PC-9 (cell line): Measurements from ENCODE around the gene NEK9. TPM values are rescaled to one million over a fixed set of nuclear protein-coding genes. Genes with fewer than 3 reads are reported as not detected.
"Not testable (repeated sequence)": the region's sequence is repeated elsewhere in the genome, so short reads cannot be mapped to it uniquely, and the experiment has no call there.

Experiments used
- BruUV-seq: library from RNA; stranded (reverse); fragments of 400-500 nt; replicated peaks from 2 replicates; lab custom pipeline; 2021; lab: Mats Ljungman, UMichigan
- CTCF ChIA-PET: fragments of 300-600 bp; sonication (Branson Sonifier 250); formaldehyde crosslinking; loops from one replicate; lab custom pipeline; 2022; ENCODE audit warnings: antibody characterized with exemption; lab: Charles Lee
- POLR2A ChIA-PET: fragments of 300-600 bp; sonication (Branson Sonifier 250); formaldehyde crosslinking; loops from one replicate; lab custom pipeline; 2022; ENCODE audit warnings: antibody characterized with exemption; ENCODE audit not compliant: unreplicated experiment; lab: Charles Lee
- DNase-seq, 2 experiments: peaks; one replicate each; pipeline versions ENCODE4 v3.0.0 to v3.0.0-alpha.2; 2015 to 2022; ENCODE audit warnings: mixed read lengths in 1 of 2
- H2AFZ ChIP-seq: fragments of 200-600 bp; sonication (generic); 2 replicates; pipeline ENCODE4 v1.8.1; 2017; ENCODE audit warnings: antibody characterized with exemption
- H3F3A ChIP-seq: fragments of 200-600 bp; sonication (generic); 2 replicates; pipeline ENCODE4 v1.8.1; 2017; ENCODE audit warnings: antibody characterized with exemption, mild to moderate bottlenecking, low read depth; ENCODE audit not compliant: insufficient read depth
- H3K27ac ChIP-seq: fragments of 200-600 bp; sonication (generic); 2 replicates; pipeline ENCODE4 v1.6.1; 2016; ENCODE audit warnings: mixed run types
- H3K27me3 ChIP-seq: fragments of 200-600 bp; sonication (generic); 2 replicates; pipeline ENCODE4 v1.6.1; 2016; ENCODE audit warnings: low read depth, mixed run types; ENCODE audit not compliant: insufficient read depth
- H3K36me3 ChIP-seq: fragments of 200-600 bp; sonication (generic); 2 replicates; pipeline ENCODE4 v1.6.1; 2016; ENCODE audit warnings: low read depth, mixed run types
- H3K4me1 ChIP-seq: fragments of 200-600 bp; sonication (generic); replicated peaks from 2 replicates; pipeline ENCODE4 v1.6.1; 2016; ENCODE audit warnings: mixed run types; ENCODE audit not compliant: insufficient read depth
- H3K4me2 ChIP-seq: fragments of 200-600 bp; sonication (generic); 2 replicates; pipeline ENCODE4 v1.6.1; 2017; ENCODE audit warnings: mixed run types
- H3K4me3 ChIP-seq: fragments of 200-600 bp; sonication (generic); 2 replicates; pipeline ENCODE4 v1.6.1; 2016; ENCODE audit warnings: mixed run types
- H3K79me2 ChIP-seq: fragments of 200-600 bp; sonication (generic); 2 replicates; pipeline ENCODE4 v1.6.1; 2017; ENCODE audit warnings: low read depth, mixed run types
- H3K9me2 ChIP-seq: fragments of 200-600 bp; sonication (generic); 2 replicates; pipeline ENCODE4 v1.8.1; 2017; ENCODE audit warnings: mild to moderate bottlenecking; ENCODE audit not compliant: insufficient read depth
- H3K9me3 ChIP-seq: fragments of 200-600 bp; sonication (generic); 2 replicates; pipeline ENCODE4 v1.8.1; 2016; ENCODE audit warnings: low read depth; ENCODE audit not compliant: insufficient read depth
- H4K20me1 ChIP-seq: fragments of 200-600 bp; sonication (generic); 2 replicates; pipeline ENCODE4 v1.8.1; 2017; ENCODE audit not compliant: insufficient read depth
- EZH2 ChIP-seq: fragments of 200-600 bp; sonication (generic); IDR thresholded peaks from 2 replicates; pipeline ENCODE4 v1.8.0; 2017; ENCODE audit warnings: antibody characterized with exemption, low read depth
- intact Hi-C: fragments of 100-400 bp; cut with micrococcal nuclease; formaldehyde crosslinking; loops from one replicate; pipeline ENCODE4 v1.10.0; 2022; ENCODE audit not compliant: unreplicated experiment
- total RNA-seq: library from RNA; stranded (reverse); gene quantifications from 2 replicates; pipeline ENCODE4 v1.2.3, GENCODE V29; 2021
- TF ChIP-seq, protein P1 (sequence below): fragments of 200-600 bp; sonication (generic); conservative IDR thresholded peaks from 2 replicates; pipeline ENCODE4 v1.6.1; 2017; ENCODE audit warnings: mixed run types, antibody characterized with exemption, mild to moderate bottlenecking, moderate library complexity

The NEK9 gene
- total RNA-seq, 1 experiment from 2014 or later, result 170 TPM

DNA sequence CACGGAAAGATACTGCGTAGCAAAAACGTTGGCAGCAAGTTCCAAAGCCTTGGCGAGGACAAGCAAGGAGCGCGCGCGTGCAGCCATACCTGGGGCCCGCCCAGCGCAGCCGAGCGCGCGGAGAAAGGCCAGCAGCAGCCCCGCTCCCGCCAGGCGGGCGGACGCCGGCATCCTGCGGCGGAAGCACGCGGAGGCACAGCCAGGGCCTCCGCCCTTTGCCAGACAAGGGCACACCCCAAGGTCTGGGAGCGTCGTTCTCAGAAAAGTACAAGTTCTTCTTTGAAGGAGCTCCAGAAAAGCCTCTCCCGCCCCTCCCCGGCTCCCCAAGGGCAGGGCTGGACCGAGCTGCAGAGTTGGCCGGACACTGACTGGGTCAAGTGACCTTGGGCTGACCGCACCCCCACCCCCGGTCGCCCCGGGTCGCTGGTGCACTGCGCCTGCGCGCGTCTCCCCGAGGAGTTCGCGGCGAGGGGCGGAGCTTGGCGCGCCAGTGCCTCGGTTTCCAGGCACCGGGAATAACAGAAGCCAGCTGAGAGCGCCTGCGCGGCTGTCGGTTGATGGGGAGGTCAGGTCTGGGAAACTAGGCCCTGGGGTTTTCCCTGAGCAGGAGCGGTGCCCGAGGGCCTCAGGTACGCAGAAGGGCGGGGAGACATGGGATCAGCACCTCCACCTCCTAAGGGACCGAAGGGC, 57.6 kb downstream of the NEK9 start, which contains the start of gene ZC2HC1C:
TSS of gene ZC2HC1C (plus strand) at position 521 of the 690 bp plus-strand sequence. CDS start 933 bp downstream, outside the sequence.
- Histone ChIP-seq H3K27me3 (no peaks in the 10 kb centered on the region), H3K27ac (peak within 1 kb of the TSS; percentile 79), H2AFZ (peak within 1 kb of the TSS; percentile 83), H3K36me3 (no peaks in the 10 kb centered on the region), H3K9me2 (no peaks in the 10 kb centered on the region), H3K79me2 (peaks cover 24% of the 10 kb centered on the region), H3K4me1 (peaks cover 31% of the 10 kb centered on the region), H3K4me3 (peak within 1 kb of the TSS; percentile 71), H3K4me2 (peak within 1 kb of the TSS; percentile 94), H3F3A (peaks cover 47% of the 10 kb centered on the region), H3K9me3 (no peaks in the 10 kb centered on the region), H4K20me1 (no peaks in the 10 kb centered on the region)
- no peak for TF ChIP-seq EZH2
- TF ChIP-seq, protein P1, sequence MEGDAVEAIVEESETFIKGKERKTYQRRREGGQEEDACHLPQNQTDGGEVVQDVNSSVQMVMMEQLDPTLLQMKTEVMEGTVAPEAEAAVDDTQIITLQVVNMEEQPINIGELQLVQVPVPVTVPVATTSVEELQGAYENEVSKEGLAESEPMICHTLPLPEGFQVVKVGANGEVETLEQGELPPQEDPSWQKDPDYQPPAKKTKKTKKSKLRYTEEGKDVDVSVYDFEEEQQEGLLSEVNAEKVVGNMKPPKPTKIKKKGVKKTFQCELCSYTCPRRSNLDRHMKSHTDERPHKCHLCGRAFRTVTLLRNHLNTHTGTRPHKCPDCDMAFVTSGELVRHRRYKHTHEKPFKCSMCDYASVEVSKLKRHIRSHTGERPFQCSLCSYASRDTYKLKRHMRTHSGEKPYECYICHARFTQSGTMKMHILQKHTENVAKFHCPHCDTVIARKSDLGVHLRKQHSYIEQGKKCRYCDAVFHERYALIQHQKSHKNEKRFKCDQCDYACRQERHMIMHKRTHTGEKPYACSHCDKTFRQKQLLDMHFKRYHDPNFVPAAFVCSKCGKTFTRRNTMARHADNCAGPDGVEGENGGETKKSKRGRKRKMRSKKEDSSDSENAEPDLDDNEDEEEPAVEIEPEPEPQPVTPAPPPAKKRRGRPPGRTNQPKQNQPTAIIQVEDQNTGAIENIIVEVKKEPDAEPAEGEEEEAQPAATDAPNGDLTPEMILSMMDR, result no peak
- no TSS peak for BruUV-seq
- intact Hi-C loops, result loop anchor here (1.0 to 2.0 kb wide), 4 partner anchors 18 to 128 kb away; partner anchors contain the start of genes EIF2B2 and MLH3
- POLR2A ChIA-PET, result interaction anchor here (0.5 to 0.9 kb wide), 15 partner anchors 25 to 724 kb away, joined by 3 to 27 read pairs (median 4); partner anchors contain the start of genes NPC2 and PGF
- CTCF ChIA-PET, result interaction anchor here (0.7 to 2.1 kb wide), 5 partner anchors 48 to 208 kb away, joined by 3 to 6 read pairs (median 4); partner anchors contain the start of gene RPS6KL1
- DNase-seq, result peak; percentile 94 to 100

DNA sequence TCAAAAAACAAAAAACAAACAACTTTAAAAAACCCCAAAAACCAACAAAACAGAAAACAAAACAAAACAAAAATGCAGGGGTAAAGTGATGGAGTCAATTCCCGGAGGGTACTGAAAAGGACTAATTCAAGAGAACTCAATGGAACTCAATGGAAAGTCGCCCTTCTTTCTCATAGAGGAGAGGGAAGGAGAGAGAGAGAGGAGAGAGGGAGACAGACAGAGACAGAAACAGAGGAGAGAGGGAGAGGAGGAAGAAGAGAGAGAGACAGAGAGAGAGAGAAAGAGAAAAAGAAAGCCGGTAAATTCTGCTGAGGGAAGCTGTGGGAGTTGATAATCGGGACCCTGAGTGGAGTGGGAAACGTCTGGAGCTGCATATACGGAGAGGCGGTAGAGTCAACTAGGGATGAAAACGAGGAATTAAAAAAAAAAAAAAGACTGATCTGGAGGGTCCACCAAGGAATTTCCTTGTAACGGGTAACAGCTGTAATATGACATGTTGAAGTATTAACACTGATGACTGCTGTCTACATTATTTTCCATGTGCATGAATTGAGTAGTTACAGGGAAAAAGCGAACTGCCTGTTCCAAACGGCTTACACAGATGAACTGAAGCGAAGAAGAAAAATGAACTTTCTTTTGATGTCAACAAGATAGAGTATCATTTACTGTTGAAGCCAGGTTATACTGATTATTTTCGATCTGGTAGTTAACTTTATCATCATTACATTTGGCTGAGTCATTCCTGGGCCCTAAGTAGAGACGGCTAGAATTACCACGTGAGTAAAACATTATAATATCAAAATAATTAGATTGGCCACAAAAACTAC, 58.3 kb downstream of the NEK9 start:
- peak overlapping the region; percentile 83 for H2AFZ ChIP-seq
- H4K20me1 ChIP-seq, result no peaks in the 10 kb centered on the region
- peaks cover 33% of the 10 kb centered on the region for H3K4me1 ChIP-seq
- DNase-seq, result no peak
- no peaks in the 10 kb centered on the region for H3K36me3 ChIP-seq
- H3F3A ChIP-seq, result peaks cover 50% of the 10 kb centered on the region
- peak overlapping the region; percentile 94 for H3K4me2 ChIP-seq
- ChIA-PET CTCF (interaction anchor here (0.5 to 2.1 kb wide), 5 partner anchors 87 to 207 kb away, joined by 3 to 6 read pairs (median 4); no protein-coding TSS in a partner anchor), POLR2A (interaction anchor here (0.5 to 0.8 kb wide), 11 partner anchors 20 to 723 kb away, joined by 3 to 27 read pairs (median 5); partner anchors contain the start of genes JDP2, NPC2 and PGF)
- no peaks in the 10 kb centered on the region for H3K27me3 ChIP-seq
- peak overlapping the region; percentile 79 for H3K27ac ChIP-seq
- intact Hi-C loops, result loop anchor here (1.0 to 2.0 kb wide), 4 partner anchors 18 to 128 kb away; partner anchors contain the start of genes EIF2B2 and MLH3
- no peaks in the 10 kb centered on the region for H3K9me2 ChIP-seq
- no peaks in the 10 kb centered on the region for H3K9me3 ChIP-seq
- TF ChIP-seq EZH2, result no peak
- TF ChIP-seq, protein P1, result no peak
- TSS peak; percentile 61 for BruUV-seq
- peak overlapping the region; percentile 71 for H3K4me3 ChIP-seq
- H3K79me2 ChIP-seq, result peaks cover 24% of the 10 kb centered on the region

DNA sequence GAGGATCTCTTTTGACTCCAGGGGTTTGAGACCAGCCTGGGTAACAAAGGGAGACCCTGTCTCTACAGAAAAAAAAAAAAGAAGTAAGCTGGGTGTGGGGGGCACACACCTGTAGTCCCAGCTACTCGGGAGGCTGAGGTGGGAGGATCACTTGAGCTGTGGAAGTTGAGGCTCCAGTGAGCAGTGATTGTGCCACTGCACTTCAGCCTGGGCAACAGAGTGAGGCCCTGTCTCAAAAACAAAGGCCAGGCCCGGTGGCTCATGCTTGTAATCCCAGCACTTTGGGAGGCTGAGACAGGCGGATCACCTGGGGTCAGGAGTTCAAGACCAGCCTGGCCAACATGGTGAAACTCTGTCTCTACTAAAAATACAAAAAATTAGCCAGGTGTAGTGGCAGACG, 59.1 kb downstream of the NEK9 start:
- ChIA-PET POLR2A (interaction anchor here (0.5 to 0.7 kb wide), 6 partner anchors 19 to 574 kb away, joined by 3 to 17 read pairs (median 6); partner anchors contain the start of genes ISCA2, JDP2 and NPC2), CTCF (interaction anchor here (0.6 to 1.1 kb wide), 2 partner anchors 122 to 915 kb away, joined by 3 to 12 read pairs; no protein-coding TSS in a partner anchor)
- H3K9me3 ChIP-seq, H4K20me1 ChIP-seq, H3K27me3 ChIP-seq, H3K36me3 ChIP-seq, H3K9me2 ChIP-seq, DNase-seq, BruUV-seq: not testable (repeated sequence)
- peaks cover 52% of the 10 kb centered on the region for H3F3A ChIP-seq
- H3K4me1 ChIP-seq, result peaks cover 38% of the 10 kb centered on the region
- H3K4me2 ChIP-seq, result peak overlapping the region; percentile 94
- H2AFZ ChIP-seq, result peak overlapping the region; percentile 83; the same call in 1 of the 2 replicates
- peak overlapping the region; percentile 71 for H3K4me3 ChIP-seq
- peak overlapping the region; percentile 79 for H3K27ac ChIP-seq
- H3K79me2 ChIP-seq, result peaks cover 30% of the 10 kb centered on the region
- intact Hi-C loops, result loop anchor here (2.0 kb wide), 2 partner anchors 17 to 127 kb away; partner anchors contain the start of gene MLH3
